Transverse colon (tissue), 4 donors: ENCODE results near the gene AKT1.

Experiments used
- CTCF ChIP-seq, 5 experiments: fragments of 200-600 bp in 3 of 5; fragments of 450-650 bp in 2 of 5; sonication (generic) in 3 of 5; IDR thresholded peaks; 1 replicate in 2 of 5; 2 replicates in 3 of 5; pipeline ENCODE4 v1.5.1; 2016 to 2017; ENCODE audit warnings: antibody characterized with exemption in 5 of 5, inconsistent platforms in 3 of 5, mild to moderate bottlenecking in 2 of 5, moderate library complexity in 1 of 5
- POLR2A ChIP-seq: fragments of 450-650 bp; IDR thresholded peaks from one replicate; pipeline ENCODE4 v1.6.1; 2016; ENCODE audit warnings: antibody characterized with exemption, mild to moderate bottlenecking, moderate library complexity
- POLR2AphosphoS5 ChIP-seq, 3 donors: sonication (generic); formaldehyde crosslinking; IDR thresholded peaks; one replicate each; pipeline ENCODE4 v1.6.1; 2016; ENCODE audit warnings: antibody characterized with exemption in 3 of 3

GRCh38 chr14:104722938-104723650 lies 72.5 kb downstream of the AKT1 start:
- no peak for TF ChIP-seq CTCF (IDR thresholded peaks at IDR 0.05)
- no peak for TF ChIP-seq POLR2A
- TF ChIP-seq POLR2AphosphoS5 (IDR thresholded peaks at IDR 0.05): no peak
